CD4-positive, alpha-beta T cell (primary cell): ENCODE results near the gene SMPDL3B. TPM values are rescaled to one million over a fixed set of nuclear protein-coding genes. Genes with fewer than 3 reads are reported as not detected.

ENCODE experiments used
- ATAC-seq: fragments of 200-7000 bp; cut with Tn5 transposase; one replicate; pipeline ENCODE4 v1.10.0; 2022; ENCODE audit warnings: mild to moderate bottlenecking; ENCODE audit not compliant: poor library complexity
- CTCF ChIA-PET: fragments of 350-600 bp; sonication (Branson Sonifier 250); formaldehyde crosslinking; loops from one replicate; lab custom pipeline; 2021; ENCODE audit warnings: antibody characterized with exemption, inconsistent platforms; lab: Charles Lee
- POLR2A ChIA-PET: fragments of 350-600 bp; sonication (Branson Sonifier 250); formaldehyde crosslinking; loops from one replicate; lab custom pipeline; 2021; ENCODE audit warnings: antibody characterized with exemption, inconsistent platforms; lab: Charles Lee
- DNase-seq, 14 experiments: peaks; one replicate each; pipeline ENCODE4 v3.0.0-alpha.2; 2013 to 2020; ENCODE audit warnings: mixed read lengths in 2 of 14
- H3K27ac ChIP-seq, 2 donors: one replicate each; pipeline versions ENCODE4 v1.5.1 to v1.7.0; 2013; ENCODE audit warnings: low read length in 2 of 2, low read depth in 1 of 2, mild to moderate bottlenecking in 1 of 2
- H3K27me3 ChIP-seq, 2 experiments: 1 replicate in 1 of 2; 2 replicates in 1 of 2; pipeline versions ENCODE4 v1.6.1 to v1.7.0; 2013; ENCODE audit warnings: low read length in 2 of 2, control low read depth in 1 of 2, mild to moderate bottlenecking in 1 of 2, moderate library complexity in 1 of 2; ENCODE audit not compliant: insufficient read depth in 2 of 2, control insufficient read depth in 1 of 2
- H3K36me3 ChIP-seq: one replicate; pipeline ENCODE4 v1.6.1; 2013; ENCODE audit warnings: low read length, control low read depth; ENCODE audit not compliant: insufficient read depth
- H3K4me1 ChIP-seq: one replicate; pipeline ENCODE4 v1.6.1; 2013; ENCODE audit warnings: low read length, control low read depth; ENCODE audit not compliant: insufficient read depth
- H3K4me3 ChIP-seq: one replicate; pipeline ENCODE4 v1.5.1; 2013; ENCODE audit warnings: mild to moderate bottlenecking, low read length, moderate library complexity
- H3K9me3 ChIP-seq, 2 experiments: 1 replicate in 1 of 2; 2 replicates in 1 of 2; pipeline versions ENCODE4 v1.6.1 to v1.7.0; 2013; ENCODE audit warnings: low read length in 2 of 2, mild to moderate bottlenecking in 2 of 2, control low read depth in 1 of 2, moderate library complexity in 1 of 2; ENCODE audit not compliant: control insufficient read depth in 1 of 2, insufficient read depth in 1 of 2
- H3K27ac Mint-ChIP-seq: one replicate; pipeline ENCODE4 v1.8.0; 2020; ENCODE audit warnings: mixed read lengths
- H3K27me3 Mint-ChIP-seq: one replicate; pipeline ENCODE4 v1.8.0; 2021; ENCODE audit warnings: mixed read lengths
- H3K36me3 Mint-ChIP-seq: one replicate; pipeline ENCODE4 v1.8.0; 2021; ENCODE audit warnings: low read depth, mixed read lengths
- H3K4me1 Mint-ChIP-seq: one replicate; pipeline ENCODE4 v1.8.0; 2021; ENCODE audit warnings: low read depth, mixed read lengths
- H3K4me3 Mint-ChIP-seq: one replicate; pipeline ENCODE4 v1.8.0; 2020; ENCODE audit warnings: mild to moderate bottlenecking, mixed read lengths
- H3K9me3 Mint-ChIP-seq: one replicate; pipeline ENCODE4 v1.8.0; 2020; ENCODE audit warnings: mixed read lengths
- CTCF ChIP-seq: fragments of 200-600 bp; IDR thresholded peaks from one replicate; pipeline ENCODE4 v1.8.0; 2022; ENCODE audit warnings: antibody characterized with exemption, mild to moderate bottlenecking
- intact Hi-C, 2 experiments: fragments of 100-400 bp; cut with DNase I in 1 of 2; cut with micrococcal nuclease in 1 of 2; formaldehyde crosslinking; loops; one replicate each; pipeline versions ENCODE4 v1.15.1 to v1.9.0; 2023 to 2025; cut with DNase I, micrococcal nuclease
- total RNA-seq, 174 experiments: library from RNA in 2 of 174; stranded (reverse) in 2 of 174; gene quantifications; one replicate each; pipeline ENCODE4 v1.2.3 and lab custom pipeline; 2021 to 2026

SMPDL3B gene
- total RNA-seq, 2 experiments from 2014 or later, result not detected

GRCh38 chr1:27963393-27963792 lies 28.6 kb downstream of the SMPDL3B start:
- intact Hi-C loops, result loop anchor here in 1 of 2 experiments (5.0 kb wide), 2 partner anchors 101 to 124 kb away; partner anchors contain the start of gene EYA3
- no peak for DNase-seq
- no peaks in the 10 kb centered on the region for H3K27me3 Mint-ChIP-seq
- Histone ChIP-seq H3K9me3 (no peaks in the 10 kb centered on the region), H3K36me3 (peaks cover 48% of the 10 kb centered on the region), H3K27me3 (no peaks in the 10 kb centered on the region), H3K4me1 (peaks cover 33% of the 10 kb centered on the region), H3K27ac (no peak overlapping the region), H3K4me3 (no peak overlapping the region)
- H3K27ac Mint-ChIP-seq, result peak overlapping the region; percentile 33
- H3K4me3 Mint-ChIP-seq, result no peak overlapping the region
- H3K9me3 Mint-ChIP-seq, result no peaks in the 10 kb centered on the region
- ATAC-seq, result no peak
- POLR2A ChIA-PET, result no interaction called here
- TF ChIP-seq CTCF, result no peak
- peaks cover 20% of the 10 kb centered on the region for H3K4me1 Mint-ChIP-seq
- CTCF ChIA-PET, result no interaction called here
- peaks cover 52% of the 10 kb centered on the region for H3K36me3 Mint-ChIP-seq

GRCh38 chr1:27966402-27967105 lies 31.8 kb downstream of the SMPDL3B start:
- POLR2A ChIA-PET, result no interaction called here
- Histone ChIP-seq H3K36me3 (peaks cover 57% of the 10 kb centered on the region), H3K27ac (no peak overlapping the region), H3K4me3 (no peak overlapping the region), H3K4me1 (peaks cover 5% of the 10 kb centered on the region), H3K27me3 (no peaks in the 10 kb centered on the region), H3K9me3 (no peaks in the 10 kb centered on the region)
- intact Hi-C loops, result no loop called here
- Mint-ChIP-seq H3K27me3 (no peaks in the 10 kb centered on the region), H3K9me3 (no peaks in the 10 kb centered on the region), H3K4me3 (no peak overlapping the region), H3K36me3 (peaks cover 62% of the 10 kb centered on the region), H3K4me1 (peaks cover 30% of the 10 kb centered on the region), H3K27ac (peak overlapping the region; percentile 30)
- DNase-seq (no peak), ATAC-seq (no peak)
- CTCF ChIA-PET, result no interaction called here
- TF ChIP-seq CTCF, result no peak

- H3K9me3 ChIP-seq, result no peaks in the 10 kb centered on the region
- H3K4me1 Mint-ChIP-seq, result peaks cover 25% of the 10 kb centered on the region
- no peaks in the 10 kb centered on the region for H3K27me3 ChIP-seq
- no peak overlapping the region for H3K27ac ChIP-seq
- peaks cover 59% of the 10 kb centered on the region for H3K36me3 ChIP-seq
- H3K4me3 ChIP-seq, result no peak overlapping the region
- no peaks in the 10 kb centered on the region for H3K9me3 Mint-ChIP-seq
- peaks cover 62% of the 10 kb centered on the region for H3K36me3 Mint-ChIP-seq
- no peak overlapping the region for H3K27ac Mint-ChIP-seq
- intact Hi-C loops, result no loop called here
- ATAC-seq, result no peak
- H3K4me1 ChIP-seq, result no peaks in the 10 kb centered on the region
- CTCF ChIA-PET, result no interaction called here
- no peaks in the 10 kb centered on the region for H3K27me3 Mint-ChIP-seq
- TF ChIP-seq CTCF, result no peak
- POLR2A ChIA-PET, result interaction anchor here (2.0 kb wide), 1 partner anchor 8 kb away, joined by 11 read pairs; the partner anchor contains the start of gene XKR8
- no peak overlapping the region for H3K4me3 Mint-ChIP-seq
- no peak for DNase-seq
Observed at GRCh38 chr1:27967106-27967883, 32.5 kb downstream of the SMPDL3B start.
